B cell (primary cell): Measurements from ENCODE around the gene GYS1.
"Not testable (repeated sequence)": the region's sequence is repeated elsewhere in the genome, so short reads cannot be mapped to it uniquely, and the experiment has no call there.

Experiments
- CTCF ChIP-seq: fragments of 200-600 bp; IDR thresholded peaks from one replicate; pipeline ENCODE4 v1.8.0; 2022; ENCODE audit warnings: antibody characterized with exemption, mild to moderate bottlenecking
- EZH2 ChIP-seq: IDR thresholded peaks from 2 replicates; pipeline ENCODE4 v1.6.1; 2012; ENCODE audit warnings: borderline replicate concordance, low read depth, mild to moderate bottlenecking, moderate library complexity, low read length; ENCODE audit not compliant: insufficient read depth, poor library complexity, severe bottlenecking

- not testable (repeated sequence) for TF ChIP-seq CTCF, EZH2
These were observed 25.5 kb upstream of the GYS1 start for GRCh38 chr19:49018388-49019241.
